Smooth muscle cell (in vitro differentiated cells): ENCODE measurements around the gene CNST. TPM values are rescaled to one million over a fixed set of nuclear protein-coding genes. Genes with fewer than 3 reads are reported as not detected.

Experiments
- DNase-seq: peaks from one replicate; lab custom pipeline; 2025; ENCODE audit not compliant: unreplicated experiment; lab: John Stamatoyannopoulos, UW
- H2AFZ ChIP-seq: fragments of 200-600 bp; sonication (generic); 2 replicates; pipeline ENCODE4 v1.6.0; 2016; ENCODE audit warnings: antibody characterized with exemption, low read depth, mild to moderate bottlenecking
- H3F3A ChIP-seq: fragments of 200-600 bp; sonication (generic); 2 replicates; pipeline ENCODE4 v1.6.0; 2017; ENCODE audit warnings: antibody characterized with exemption, low read depth
- H3K27ac ChIP-seq: fragments of 200-600 bp; sonication (generic); 2 replicates; pipeline ENCODE4 v1.5.1; 2016; ENCODE audit warnings: low read depth, mild to moderate bottlenecking
- H3K27me3 ChIP-seq: fragments of 200-600 bp; sonication (generic); 2 replicates; pipeline ENCODE4 v1.6.1; 2016; ENCODE audit warnings: low read depth, mild to moderate bottlenecking
- H3K36me3 ChIP-seq: fragments of 200-600 bp; sonication (generic); 2 replicates; pipeline ENCODE4 v1.5.1; 2016; ENCODE audit warnings: low read depth
- H3K4me1 ChIP-seq: fragments of 200-600 bp; sonication (generic); 2 replicates; pipeline ENCODE4 v1.5.1; 2016; ENCODE audit warnings: low read depth
- H3K4me2 ChIP-seq: fragments of 200-600 bp; sonication (generic); 2 replicates; pipeline ENCODE4 v1.6.0; 2016; ENCODE audit warnings: mild to moderate bottlenecking
- H3K4me3 ChIP-seq: fragments of 200-600 bp; sonication (generic); 2 replicates; pipeline ENCODE4 v1.5.1; 2016; ENCODE audit warnings: mild to moderate bottlenecking
- H3K79me2 ChIP-seq: fragments of 200-600 bp; sonication (generic); 2 replicates; pipeline ENCODE4 v1.6.0; 2016; ENCODE audit warnings: low read depth, mild to moderate bottlenecking
- H3K9ac ChIP-seq: fragments of 200-600 bp; sonication (generic); 2 replicates; pipeline ENCODE4 v1.6.0; 2016; ENCODE audit warnings: low read depth
- H3K9me3 ChIP-seq: fragments of 200-600 bp; sonication (generic); replicated peaks from 2 replicates; pipeline ENCODE4 v1.5.1; 2016; ENCODE audit warnings: low read depth
- H4K20me1 ChIP-seq: fragments of 200-600 bp; sonication (generic); 2 replicates; pipeline ENCODE4 v1.6.0; 2016; ENCODE audit warnings: low read depth
- CTCF ChIP-seq: fragments of 200-600 bp; sonication (generic); IDR thresholded peaks from 2 replicates; pipeline ENCODE4 v1.5.1; 2017; ENCODE audit warnings: borderline replicate concordance, mild to moderate bottlenecking, antibody characterized with exemption; ENCODE audit not compliant: insufficient read depth, poor library complexity, severe bottlenecking
- WGBS: methylation state at CpG from one replicate; pipeline ENCODE4 v1.1.7; 2016; ENCODE audit warnings: low lambda C conversion rate; 5-methylcytosine and 5-hydroxymethylcytosine counted together
- polyA plus RNA-seq: library from polyadenylated mRNA; unstranded; fragments of >200 nt; fragmentation: Nextera tagmentation; extraction: Ambion mirVana; gene quantifications from 2 replicates; pipeline ENCODE4 v1.2.1, GENCODE V29; 2016
- total RNA-seq: library from RNA; depleted of rRNA; stranded (reverse); fragments of >200 nt; gene quantifications from 2 replicates; pipeline ENCODE4 v1.2.3, GENCODE V29; 2014

CNST gene
- total and polyA plus RNA-seq, 2 experiments from 2014 or later, result 6.7 to 16.9 TPM

GRCh38 chr1:246681900-246682895 is 115.9 kb downstream of the CNST start:
- no peaks in the 10 kb centered on the region for H3K4me1 ChIP-seq
- no peaks in the 10 kb centered on the region for H3K79me2 ChIP-seq
- no peak overlapping the region for H3K4me3 ChIP-seq
- 87% methylated on average over 15 of the region's 15 CpGs for WGBS
- H3K27me3 ChIP-seq, result no peaks in the 10 kb centered on the region
- no peak overlapping the region for H3K27ac ChIP-seq
- H2AFZ ChIP-seq, result no peak overlapping the region
- peaks cover 3% of the 10 kb centered on the region for H3F3A ChIP-seq
- no peaks in the 10 kb centered on the region for H3K9me3 ChIP-seq
- no peak for DNase-seq
- no peaks in the 10 kb centered on the region for H3K36me3 ChIP-seq
- no peak overlapping the region for H3K9ac ChIP-seq
- no peak for TF ChIP-seq CTCF
- no peak overlapping the region for H3K4me2 ChIP-seq
- H4K20me1 ChIP-seq, result no peaks in the 10 kb centered on the region

GRCh38 chr1:246683521-246683920 is 117.3 kb downstream of the CNST start:
- no peak overlapping the region for H2AFZ ChIP-seq
- no peaks in the 10 kb centered on the region for H4K20me1 ChIP-seq
- H3K27me3 ChIP-seq, result no peaks in the 10 kb centered on the region
- H3K79me2 ChIP-seq, result no peaks in the 10 kb centered on the region
- H3K4me2 ChIP-seq, result no peak overlapping the region
- TF ChIP-seq CTCF, result no peak
- H3K4me3 ChIP-seq, result no peak overlapping the region
- no peak overlapping the region for H3K9ac ChIP-seq
- no peak for DNase-seq
- H3F3A ChIP-seq, result peaks cover 3% of the 10 kb centered on the region
- H3K36me3 ChIP-seq, result no peaks in the 10 kb centered on the region
- no peak overlapping the region for H3K27ac ChIP-seq
- H3K4me1 ChIP-seq, result no peaks in the 10 kb centered on the region
- WGBS, result 82% methylated on average over 9 of the region's 9 CpGs
- H3K9me3 ChIP-seq, result no peaks in the 10 kb centered on the region

GRCh38 chr1:246687002-246687401 is 120.7 kb downstream of the CNST start:
- H2AFZ ChIP-seq, result no peak overlapping the region
- no peaks in the 10 kb centered on the region for H3K79me2 ChIP-seq
- TF ChIP-seq CTCF, result no peak
- H4K20me1 ChIP-seq, result no peaks in the 10 kb centered on the region
- no peaks in the 10 kb centered on the region for H3K9me3 ChIP-seq
- 85% methylated on average over 14 of the region's 14 CpGs for WGBS
- H3K27me3 ChIP-seq, result no peaks in the 10 kb centered on the region
- no peak overlapping the region for H3K9ac ChIP-seq
- H3K36me3 ChIP-seq, result no peaks in the 10 kb centered on the region
- H3K4me1 ChIP-seq, result peaks cover 3% of the 10 kb centered on the region
- H3F3A ChIP-seq, result no peaks in the 10 kb centered on the region
- H3K4me2 ChIP-seq, result no peak overlapping the region
- H3K4me3 ChIP-seq, result no peak overlapping the region
- no peak overlapping the region for H3K27ac ChIP-seq
- DNase-seq, result no peak
